T-helper 1 cell treated with Interleukin-12 subunit alpha and Interleukin-12 subunit beta and Interleukin-4 antibody, amounts not matched to agents 30 μg/mL and 1 μg/mL, for 36 hours (primary cell): ENCODE data around the gene CHCHD1.
A peak's percentile ranks its signal among the peaks of the same experiment; 100 is the strongest.

Experiments used
- H3K27ac Mint-ChIP-seq: one replicate; pipeline ENCODE4 v1.8.0; 2021; ENCODE audit warnings: mild to moderate bottlenecking, mixed read lengths
- H3K27me3 Mint-ChIP-seq: one replicate; pipeline ENCODE4 v1.8.0; 2021; ENCODE audit warnings: low read depth, mixed read lengths
- H3K36me3 Mint-ChIP-seq: one replicate; pipeline ENCODE4 v1.8.0; 2021; ENCODE audit warnings: low read depth, mixed read lengths
- H3K4me1 Mint-ChIP-seq: one replicate; pipeline ENCODE4 v1.8.0; 2021; ENCODE audit warnings: low read depth, mixed read lengths
- H3K4me3 Mint-ChIP-seq: one replicate; pipeline ENCODE4 v1.8.0; 2021; ENCODE audit warnings: mild to moderate bottlenecking, moderate library complexity, mixed read lengths
- H3K9me3 Mint-ChIP-seq: one replicate; pipeline ENCODE4 v1.8.0; 2021; ENCODE audit warnings: mixed read lengths

CHCHD1 gene

GRCh38 chr10:73807471-73807870 is 25.6 kb downstream of the CHCHD1 start:
- Mint-ChIP-seq H3K36me3 (peaks cover 59% of the 10 kb centered on the region), H3K9me3 (no peaks in the 10 kb centered on the region), H3K4me3 (no peak overlapping the region), H3K27ac (no peak overlapping the region), H3K27me3 (no peaks in the 10 kb centered on the region), H3K4me1 (peaks cover 49% of the 10 kb centered on the region)

- Mint-ChIP-seq H3K27me3 (no peaks in the 10 kb centered on the region), H3K9me3 (no peaks in the 10 kb centered on the region), H3K36me3 (peaks cover 57% of the 10 kb centered on the region), H3K4me1 (peaks cover 45% of the 10 kb centered on the region), H3K4me3 (no peak overlapping the region), H3K27ac (no peak overlapping the region)
Observed at GRCh38 chr10:73808021-73808815, 26.4 kb downstream of the CHCHD1 start.

DNA sequence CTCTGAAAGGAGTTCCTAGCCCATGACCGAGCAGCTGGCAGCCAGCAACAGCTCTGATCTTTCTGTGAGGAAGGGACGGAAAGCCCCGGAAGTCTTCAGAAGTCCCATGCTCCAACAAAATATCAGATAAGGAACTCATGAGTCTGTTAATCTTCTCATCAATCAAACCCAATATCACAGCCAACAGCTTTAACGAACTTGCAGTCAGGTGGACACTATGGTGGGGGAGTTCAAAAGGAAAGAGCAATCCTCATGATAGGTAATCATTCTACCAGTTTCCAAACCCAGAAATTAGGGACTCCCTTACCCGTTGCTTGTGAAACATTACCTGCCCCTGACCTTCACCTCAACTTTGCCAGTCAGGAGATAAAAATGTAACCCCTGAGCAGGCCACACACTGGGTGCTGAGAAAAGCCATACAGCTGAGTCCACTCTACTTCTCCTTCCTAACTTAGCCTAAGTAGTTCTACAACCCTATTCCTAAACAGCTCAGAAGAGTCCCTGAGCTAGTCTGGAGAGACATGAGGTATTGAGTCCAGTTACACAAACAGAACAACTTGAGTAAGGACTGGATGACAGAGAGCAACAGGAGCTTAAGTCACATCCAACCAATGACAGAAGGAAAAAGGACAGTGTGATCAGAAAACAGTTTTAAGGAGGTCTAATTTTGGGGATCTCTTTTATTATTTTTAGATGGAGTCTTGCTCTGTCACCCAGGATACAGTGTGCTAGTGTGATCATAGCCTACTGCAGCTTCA is 27.4 kb downstream of the CHCHD1 start:
- H3K36me3 Mint-ChIP-seq, result peaks cover 55% of the 10 kb centered on the region
- peak overlapping the region; percentile 63 for H3K4me3 Mint-ChIP-seq
- peaks cover 36% of the 10 kb centered on the region for H3K4me1 Mint-ChIP-seq
- no peaks in the 10 kb centered on the region for H3K9me3 Mint-ChIP-seq
- H3K27me3 Mint-ChIP-seq, result no peaks in the 10 kb centered on the region
- H3K27ac Mint-ChIP-seq, result peak overlapping the region; percentile 70

DNA sequence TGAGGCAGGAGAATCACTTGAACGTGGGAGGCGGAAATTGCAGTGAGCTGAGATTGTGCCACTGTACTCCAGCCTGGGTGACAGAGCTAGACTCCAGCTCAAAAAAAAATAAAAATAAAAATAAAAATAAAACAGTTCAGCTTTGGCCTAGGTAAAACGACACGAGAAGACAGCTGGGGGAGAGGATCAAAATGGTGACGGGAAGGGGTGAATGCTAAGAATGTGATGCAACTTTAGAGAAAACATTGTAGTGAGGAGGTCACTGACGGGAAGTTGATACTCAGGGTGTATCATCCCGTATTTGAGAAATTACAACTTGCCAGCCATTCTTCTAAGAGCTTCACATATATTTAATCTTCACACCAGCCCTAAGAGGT is 28.5 kb downstream of the CHCHD1 start:
- Mint-ChIP-seq H3K4me1 (peaks cover 36% of the 10 kb centered on the region), H3K27me3 (no peaks in the 10 kb centered on the region), H3K9me3 (no peaks in the 10 kb centered on the region), H3K27ac (peak overlapping the region; percentile 98), H3K36me3 (peaks cover 58% of the 10 kb centered on the region), H3K4me3 (peak overlapping the region; percentile 94)

DNA sequence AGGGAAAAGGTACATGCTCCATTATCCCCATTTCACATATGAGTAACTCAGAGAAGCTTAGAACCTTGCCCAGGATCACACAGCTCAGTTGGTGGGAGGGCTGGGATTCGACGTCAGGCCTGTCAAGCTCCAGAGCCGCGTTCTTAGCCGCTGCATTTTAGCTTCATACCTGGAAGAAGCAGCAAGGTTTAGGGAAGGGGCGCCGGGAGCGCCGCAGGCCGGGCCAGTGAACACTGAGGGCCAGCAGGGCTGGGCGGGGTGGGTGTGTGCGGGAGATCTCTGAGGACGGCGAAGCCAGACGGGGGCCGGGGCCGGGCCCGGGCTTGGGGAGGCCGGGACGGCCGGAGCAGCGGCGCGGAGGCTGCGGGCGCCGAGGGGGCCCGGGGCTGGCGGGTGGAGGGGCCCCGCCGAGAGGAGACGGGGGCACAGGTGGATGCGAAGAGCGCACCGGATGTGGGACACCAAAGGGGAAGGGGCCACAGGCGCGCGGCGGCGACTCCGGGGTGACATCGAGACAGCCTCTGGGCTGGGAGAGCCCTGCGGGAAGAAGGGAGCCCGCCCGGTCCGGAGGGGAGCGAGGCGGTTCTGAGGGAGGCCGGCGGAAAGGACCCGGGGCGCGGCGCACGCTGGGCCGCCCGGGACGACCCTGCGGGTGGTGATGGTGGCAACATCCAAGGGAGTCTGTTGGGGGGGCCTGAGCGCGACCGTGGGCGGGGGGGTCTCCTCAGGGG is 29.1 kb downstream of the CHCHD1 start:
- H3K27me3 Mint-ChIP-seq, result no peaks in the 10 kb centered on the region
- peaks cover 54% of the 10 kb centered on the region for H3K36me3 Mint-ChIP-seq
- H3K27ac Mint-ChIP-seq, result peak overlapping the region; percentile 98
- peak overlapping the region; percentile 94 for H3K4me3 Mint-ChIP-seq
- no peaks in the 10 kb centered on the region for H3K9me3 Mint-ChIP-seq
- H3K4me1 Mint-ChIP-seq, result peaks cover 33% of the 10 kb centered on the region

DNA sequence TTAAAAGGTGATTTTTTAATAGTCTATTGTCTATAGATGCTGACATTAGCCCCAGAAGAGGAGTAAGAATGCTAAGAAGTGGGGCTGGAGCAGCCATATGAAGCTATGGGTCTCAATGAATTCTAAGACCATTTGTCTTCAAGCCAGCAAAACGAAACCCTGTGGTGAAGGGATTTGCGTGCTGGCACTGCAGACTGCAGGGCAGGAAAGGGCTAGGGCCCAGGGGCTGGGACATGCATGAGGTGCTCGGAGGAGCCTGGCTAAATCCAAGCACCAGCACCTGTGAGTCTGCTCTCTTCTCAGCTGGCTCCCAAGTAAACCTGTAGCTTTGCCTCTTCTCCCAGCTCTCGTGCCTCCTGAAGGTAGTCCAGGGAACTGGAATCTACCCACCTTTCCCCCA is 30.8 kb downstream of the CHCHD1 start:
- H3K27me3 Mint-ChIP-seq, result no peaks in the 10 kb centered on the region
- peaks cover 45% of the 10 kb centered on the region for H3K36me3 Mint-ChIP-seq
- peak overlapping the region; percentile 62 for H3K27ac Mint-ChIP-seq
- H3K4me1 Mint-ChIP-seq, result peaks cover 22% of the 10 kb centered on the region
- no peak overlapping the region for H3K4me3 Mint-ChIP-seq
- no peaks in the 10 kb centered on the region for H3K9me3 Mint-ChIP-seq

GRCh38 chr10:73813333-73813732 is 31.5 kb downstream of the CHCHD1 start:
- Mint-ChIP-seq H3K4me1 (peaks cover 20% of the 10 kb centered on the region), H3K9me3 (no peaks in the 10 kb centered on the region), H3K27me3 (no peaks in the 10 kb centered on the region), H3K36me3 (peaks cover 42% of the 10 kb centered on the region), H3K4me3 (no peak overlapping the region), H3K27ac (no peak overlapping the region)

GRCh38 chr10:73814276-73814895 is 32.5 kb downstream of the CHCHD1 start:
- Mint-ChIP-seq H3K4me3 (no peak overlapping the region), H3K27me3 (no peaks in the 10 kb centered on the region), H3K27ac (no peak overlapping the region), H3K36me3 (peaks cover 34% of the 10 kb centered on the region), H3K9me3 (no peaks in the 10 kb centered on the region), H3K4me1 (peaks cover 11% of the 10 kb centered on the region)

DNA sequence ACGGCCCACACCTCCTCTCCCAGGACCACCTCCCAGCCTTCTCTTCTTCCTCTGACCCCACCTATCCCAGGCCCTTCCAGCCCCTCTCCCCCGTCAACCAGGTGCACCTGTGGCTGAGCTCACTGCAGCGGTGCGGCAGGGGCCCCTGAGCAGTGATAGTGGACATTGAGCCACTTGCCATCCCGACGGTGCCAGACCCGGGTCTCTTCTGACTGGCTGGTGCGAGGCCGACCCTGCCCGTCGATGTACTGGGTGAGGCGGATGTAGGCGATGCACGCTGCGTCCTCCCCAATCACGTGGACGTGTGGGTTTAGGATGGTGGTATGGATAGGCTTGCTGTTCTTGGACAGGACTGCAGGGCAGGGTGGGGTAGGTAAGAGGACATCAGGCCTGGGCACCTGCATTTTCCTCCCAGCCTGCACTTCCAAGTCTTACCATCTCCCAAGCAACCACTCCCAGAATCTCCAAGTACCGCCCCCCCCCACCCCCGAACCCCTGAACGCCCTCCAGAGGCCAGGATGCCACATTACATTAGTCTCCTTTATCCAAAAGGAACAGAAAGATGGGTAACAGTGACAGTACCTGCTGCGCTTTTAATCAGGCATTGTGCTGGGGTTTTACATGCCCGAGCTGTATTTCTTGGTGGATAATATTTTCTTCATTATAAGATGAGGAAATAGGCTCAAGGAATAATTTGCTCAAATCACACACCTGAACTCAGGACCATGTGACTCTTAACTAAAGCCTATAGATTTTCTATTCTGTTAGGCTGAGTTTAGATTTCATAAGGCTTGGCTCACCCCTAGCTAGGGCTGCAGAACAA is 33.3 kb downstream of the CHCHD1 start:
- H3K4me1 Mint-ChIP-seq, result peaks cover 7% of the 10 kb centered on the region
- no peak overlapping the region for H3K27ac Mint-ChIP-seq
- H3K9me3 Mint-ChIP-seq, result no peaks in the 10 kb centered on the region
- H3K36me3 Mint-ChIP-seq, result peaks cover 33% of the 10 kb centered on the region
- no peaks in the 10 kb centered on the region for H3K27me3 Mint-ChIP-seq
- H3K4me3 Mint-ChIP-seq, result no peak overlapping the region

DNA sequence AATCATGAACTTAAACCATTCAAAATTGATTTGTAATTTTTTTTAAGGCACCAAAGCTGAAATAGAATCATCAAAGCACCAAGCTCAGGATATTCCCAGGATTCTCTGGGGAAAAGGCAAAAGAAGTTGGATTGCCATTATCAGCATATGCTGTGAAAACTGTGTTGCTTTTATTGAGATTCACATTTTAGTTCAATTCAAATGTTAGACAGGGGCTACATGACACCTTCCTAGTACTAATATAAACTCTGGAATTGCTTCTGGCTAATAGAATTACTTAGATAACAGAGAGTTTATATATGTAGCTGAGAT is 33.8 kb downstream of the CHCHD1 start:
- no peak overlapping the region for H3K4me3 Mint-ChIP-seq
- H3K9me3 Mint-ChIP-seq, result no peaks in the 10 kb centered on the region
- peaks cover 3% of the 10 kb centered on the region for H3K4me1 Mint-ChIP-seq
- H3K27ac Mint-ChIP-seq, result no peak overlapping the region
- no peaks in the 10 kb centered on the region for H3K27me3 Mint-ChIP-seq
- peaks cover 29% of the 10 kb centered on the region for H3K36me3 Mint-ChIP-seq

DNA sequence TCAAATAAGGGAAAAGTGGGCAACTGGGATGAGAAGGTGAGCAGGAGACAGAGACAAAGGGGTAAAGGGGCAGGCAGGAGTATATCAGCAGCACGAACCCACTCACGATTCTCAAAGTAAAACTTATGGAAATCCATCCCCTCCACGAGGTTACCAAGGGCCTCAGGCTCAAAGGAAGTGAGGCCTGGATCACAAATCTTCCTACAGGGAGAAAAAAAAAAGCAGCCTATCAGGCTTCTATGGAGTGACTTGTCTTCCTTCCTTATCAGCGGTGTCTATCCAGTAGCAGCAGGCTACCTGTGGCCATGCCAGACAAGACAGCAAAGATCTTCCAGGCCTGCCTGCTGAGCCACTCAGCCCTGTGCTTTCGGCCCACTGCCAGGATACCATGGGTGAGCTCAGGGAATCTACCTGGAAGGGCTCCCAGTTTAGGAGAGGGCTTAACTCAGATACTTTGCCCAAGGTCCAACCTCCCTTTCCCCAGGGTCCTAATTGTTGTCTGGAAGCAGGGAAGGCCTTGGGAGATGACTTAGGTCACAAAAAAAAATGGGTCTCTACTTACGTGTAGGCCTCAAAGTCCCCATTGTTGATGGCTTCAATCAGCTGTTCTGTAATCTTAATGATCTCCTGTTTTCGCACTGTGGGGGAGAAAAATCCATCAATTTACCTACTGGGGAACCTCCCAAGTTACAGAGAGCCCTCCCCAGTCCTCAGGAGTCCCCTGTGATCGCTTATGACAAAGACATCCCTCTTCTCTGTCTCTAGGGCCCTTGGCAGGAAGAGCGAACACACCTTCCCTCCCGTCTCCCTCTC is 35.3 kb downstream of the CHCHD1 start:
- peaks cover 32% of the 10 kb centered on the region for H3K36me3 Mint-ChIP-seq
- H3K9me3 Mint-ChIP-seq, result no peaks in the 10 kb centered on the region
- peaks cover 3% of the 10 kb centered on the region for H3K4me1 Mint-ChIP-seq
- H3K27me3 Mint-ChIP-seq, result no peaks in the 10 kb centered on the region
- no peak overlapping the region for H3K27ac Mint-ChIP-seq
- H3K4me3 Mint-ChIP-seq, result no peak overlapping the region

DNA sequence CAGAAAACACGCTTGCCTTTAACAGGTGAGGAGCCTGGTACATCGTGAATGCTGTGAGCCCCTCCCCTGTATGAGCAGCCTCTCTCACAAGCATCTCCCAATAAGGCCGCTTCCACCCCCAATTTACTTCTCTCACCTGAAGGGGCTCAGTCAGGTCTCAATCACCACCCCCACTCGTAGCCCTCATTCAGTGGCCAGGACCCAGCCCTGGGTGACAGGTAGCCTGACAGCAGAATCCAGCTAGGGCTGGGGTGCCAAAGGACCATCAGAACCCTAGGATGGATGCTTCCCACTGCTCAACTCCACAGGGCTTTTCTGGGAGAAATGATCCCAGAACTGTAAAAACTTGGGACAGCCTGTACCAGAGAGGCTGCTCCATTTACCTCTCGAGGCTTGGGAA is 36.0 kb downstream of the CHCHD1 start:
- Mint-ChIP-seq H3K27ac (no peak overlapping the region), H3K4me3 (no peak overlapping the region), H3K36me3 (peaks cover 35% of the 10 kb centered on the region), H3K27me3 (no peaks in the 10 kb centered on the region), H3K4me1 (peaks cover 3% of the 10 kb centered on the region), H3K9me3 (no peaks in the 10 kb centered on the region)

GRCh38 chr10:73818402-73818801 is 36.6 kb downstream of the CHCHD1 start:
- H3K27ac Mint-ChIP-seq, result no peak overlapping the region
- H3K4me1 Mint-ChIP-seq, result peaks cover 3% of the 10 kb centered on the region
- no peaks in the 10 kb centered on the region for H3K9me3 Mint-ChIP-seq
- peaks cover 29% of the 10 kb centered on the region for H3K36me3 Mint-ChIP-seq
- H3K4me3 Mint-ChIP-seq, result no peak overlapping the region
- H3K27me3 Mint-ChIP-seq, result no peaks in the 10 kb centered on the region
